ENCODE results near the gene LAMC1. TPM values are rescaled to one million over a fixed set of nuclear protein-coding genes. Genes with fewer than 3 reads are reported as not detected.

Gene LAMC1
- polyA plus RNA-seq, 1 experiment = 360 TPM

GRCh38 chr1:183003203-183003602 lies 20.0 kb upstream of the LAMC1 start:
- Histone ChIP-seq H3K4me3 (ENCODE audit: low read depth, low read length) (no peak overlapping the region), H3K27me3 (ENCODE audit: control insufficient read depth, insufficient read depth, low read length) (no peaks in the 10 kb centered on the region), H3K36me3 (ENCODE audit: control insufficient read depth, insufficient read depth, low read length) (no peaks in the 10 kb centered on the region)
- ChIA-PET POLR2A (no interaction called here), CTCF (no interaction called here)
- no peak for TF ChIP-seq CTCF (IDR thresholded peaks at IDR 0.05; ENCODE audit: insufficient read depth, low read depth, low read length)
- DNase-seq (ENCODE audit: low read depth) = no peak

GRCh38 chr1:183004141-183004540 lies 19.1 kb upstream of the LAMC1 start:
- no peak for TF ChIP-seq CTCF (IDR thresholded peaks at IDR 0.05; ENCODE audit: insufficient read depth, low read depth, low read length)
- no peaks in the 10 kb centered on the region for H3K27me3 ChIP-seq (ENCODE audit: control insufficient read depth, insufficient read depth, low read length)
- H3K4me3 ChIP-seq (ENCODE audit: low read depth, low read length) = no peak overlapping the region
- ChIA-PET POLR2A (no interaction called here), CTCF (no interaction called here)
- H3K36me3 ChIP-seq (ENCODE audit: control insufficient read depth, insufficient read depth, low read length) = no peaks in the 10 kb centered on the region
- DNase-seq (ENCODE audit: low read depth) = no peak

- CTCF ChIA-PET = interaction anchor here (1.5 kb wide), 1 partner anchor 50 kb away, joined by 4 read pairs; no protein-coding TSS in a partner anchor
- POLR2A ChIA-PET = no interaction called here
- H3K27me3 ChIP-seq (ENCODE audit: control insufficient read depth, insufficient read depth, low read length) = no peaks in the 10 kb centered on the region
- TF ChIP-seq CTCF (IDR thresholded peaks at IDR 0.05; ENCODE audit: insufficient read depth, low read depth, low read length) = no peak
- H3K4me3 ChIP-seq (ENCODE audit: low read depth, low read length) = no peak overlapping the region
- H3K36me3 ChIP-seq (ENCODE audit: control insufficient read depth, insufficient read depth, low read length) = no peaks in the 10 kb centered on the region
- DNase-seq (ENCODE audit: low read depth) = no peak
Measured at GRCh38 chr1:183011859-183012258, 11.4 kb upstream of the LAMC1 start.

- Histone ChIP-seq H3K36me3 (ENCODE audit: control insufficient read depth, insufficient read depth, low read length) (no peaks in the 10 kb centered on the region), H3K4me3 (ENCODE audit: low read depth, low read length) (no peak overlapping the region), H3K27me3 (ENCODE audit: control insufficient read depth, insufficient read depth, low read length) (no peaks in the 10 kb centered on the region)
- CTCF ChIA-PET = interaction anchor here (1.1 to 1.6 kb wide), 3 partner anchors 15 to 50 kb away, joined by 3 to 4 read pairs (median 3); no protein-coding TSS in a partner anchor
- POLR2A ChIA-PET = no interaction called here
- no peak for TF ChIP-seq CTCF (IDR thresholded peaks at IDR 0.05; ENCODE audit: insufficient read depth, low read depth, low read length)
- DNase-seq (ENCODE audit: low read depth) = no peak
Measured at GRCh38 chr1:183012301-183012994, 10.8 kb upstream of the LAMC1 start.

GRCh38 chr1:183019139-183019740 lies 4.0 kb upstream of the LAMC1 start:
- DNase-seq (ENCODE audit: low read depth) = no peak
- H3K27me3 ChIP-seq (ENCODE audit: control insufficient read depth, insufficient read depth, low read length) = no peaks in the 10 kb centered on the region
- H3K4me3 ChIP-seq (ENCODE audit: low read depth, low read length) = no peak overlapping the region
- TF ChIP-seq CTCF (IDR thresholded peaks at IDR 0.05; ENCODE audit: insufficient read depth, low read depth, low read length) = no peak
- CTCF ChIA-PET = interaction anchor here (1.2 kb wide), 1 partner anchor 57 kb away, joined by 5 read pairs; no protein-coding TSS in a partner anchor
- no peaks in the 10 kb centered on the region; the same call in 1 of the 2 replicates for H3K36me3 ChIP-seq (ENCODE audit: control insufficient read depth, insufficient read depth, low read length)
- POLR2A ChIA-PET = no interaction called here

All from BJ (cell line).